ENCODE data around the gene FOLR2.

The FOLR2 gene

GRCh38 chr11:72220696-72221363, 4.2 kb downstream of the FOLR2 start:
- H3K4me1 ChIP-seq, result peaks cover 0 to 26% (median 15%) of the 10 kb centered on the region in 4 donors

GRCh38 chr11:72221386-72222075, 4.9 kb downstream of the FOLR2 start:
- peaks cover 0 to 33% (median 20%) of the 10 kb centered on the region in 4 donors for H3K4me1 ChIP-seq
- H3K4me3 ChIP-seq, result no peak overlapping the region
- peaks cover 0 to 2% (median 0%) of the 10 kb centered on the region in 3 donors for H3K36me3 ChIP-seq
- H3K27ac ChIP-seq, result peak overlapping the region in 1 of 2 donors; percentile 97
- no peaks in the 10 kb centered on the region for H3K9me3 ChIP-seq
- intact Hi-C loops (cut with DNase I; ENCODE audit: low total_unique reads), result no loop called here
- no peak for DNase-seq
- TF ChIP-seq CTCF (IDR thresholded peaks at IDR 0.05), result no peak
- peaks cover 0 to 10% of the 10 kb centered on the region in 2 donors for H3K27me3 ChIP-seq

More at GRCh38 chr11:72220696-72221363, 4.2 kb downstream of the FOLR2 start:
- H3K27ac ChIP-seq, result no peak overlapping the region
- H3K27me3 ChIP-seq, result peaks cover 0 to 10% of the 10 kb centered on the region in 2 donors
- no peak for DNase-seq
- no peaks in the 10 kb centered on the region for H3K36me3 ChIP-seq
- intact Hi-C loops (cut with DNase I; ENCODE audit: low total_unique reads), result no loop called here
- no peak overlapping the region for H3K4me3 ChIP-seq
- no peaks in the 10 kb centered on the region for H3K9me3 ChIP-seq
- no peak for TF ChIP-seq CTCF (IDR thresholded peaks at IDR 0.05)

GRCh38 chr11:72222106-72222891, 5.7 kb downstream of the FOLR2 start:
- Histone ChIP-seq H3K9me3 (no peaks in the 10 kb centered on the region), H3K36me3 (peaks cover 0 to 10% (median 7%) of the 10 kb centered on the region in 3 donors), H3K27me3 (peaks cover 0 to 3% of the 10 kb centered on the region in 2 donors), H3K4me3 (peak overlapping the region; percentile 81 to 89), H3K27ac (peak overlapping the region; percentile 96 to 97), H3K4me1 (peaks cover 0 to 41% (median 24%) of the 10 kb centered on the region in 4 donors)
- TF ChIP-seq CTCF (IDR thresholded peaks at IDR 0.05), result no peak
- intact Hi-C loops (cut with DNase I; ENCODE audit: low total_unique reads), result no loop called here
- peak in 1 of 2 donors; percentile 66 for DNase-seq

- Histone ChIP-seq H3K36me3 (peaks cover under 1 to 18% (median 8%) of the 10 kb centered on the region in 3 donors), H3K27ac (peak overlapping the region; percentile 96 to 97), H3K4me1 (peaks cover 0 to 48% (median 30%) of the 10 kb centered on the region in 4 donors), H3K27me3 (no peaks in the 10 kb centered on the region), H3K4me3 (peak overlapping the region; percentile 81 to 89), H3K9me3 (no peaks in the 10 kb centered on the region)
- DNase-seq, result peak; percentile 95 to 98
- intact Hi-C loops (cut with DNase I; ENCODE audit: low total_unique reads), result no loop called here
- peak; percentile 19 to 20 for TF ChIP-seq CTCF (IDR thresholded peaks at IDR 0.05)
Measured at GRCh38 chr11:72222907-72223614, 6.5 kb downstream of the FOLR2 start.
